ENCODE measurements around the gene BCAM. TPM values are rescaled to one million over a fixed set of nuclear protein-coding genes. Genes with fewer than 3 reads are reported as not detected.

BCAM gene
- total and polyA plus RNA-seq, 12 donors: 5.1 to 81.1 (median 44.7) TPM

DNA sequence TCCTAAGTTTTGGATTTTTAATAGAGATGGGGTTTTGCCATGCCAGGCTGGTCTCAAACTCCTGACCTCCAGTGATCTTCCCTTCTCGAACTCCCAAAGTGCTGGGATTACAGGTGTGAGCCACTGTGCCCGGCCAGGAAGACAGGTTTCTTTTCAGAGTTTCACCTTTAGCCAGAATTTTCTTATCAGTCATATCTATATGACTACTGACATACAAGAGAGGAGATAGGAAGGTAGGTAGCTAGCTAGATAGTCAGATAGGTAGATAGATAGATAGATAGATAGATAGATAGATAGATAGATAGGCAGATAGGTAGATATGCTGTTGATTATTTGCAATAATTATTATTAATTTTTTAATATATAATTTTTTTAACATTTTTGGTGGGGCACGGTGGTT, 23.6 kb upstream of the BCAM start:
- DNase-seq: no peak
- WGBS, 4 donors: 65 to 72% (median 68%) methylated on average over 3 of the region's 3 CpGs
- Histone ChIP-seq H3K36me3 (replicated peaks in 1 of 2) (no peaks in the 10 kb centered on the region), H3K27ac (no peak overlapping the region), H3K4me1 (replicated peaks in 1 of 2) (peaks cover 0 to 4% of the 10 kb centered on the region in 2 donors), H3K4me3 (no peak overlapping the region), H3K27me3 (no peaks in the 10 kb centered on the region), H3K9me3 (replicated peaks in 1 of 3) (no peaks in the 10 kb centered on the region)
- TF ChIP-seq, protein P1, sequence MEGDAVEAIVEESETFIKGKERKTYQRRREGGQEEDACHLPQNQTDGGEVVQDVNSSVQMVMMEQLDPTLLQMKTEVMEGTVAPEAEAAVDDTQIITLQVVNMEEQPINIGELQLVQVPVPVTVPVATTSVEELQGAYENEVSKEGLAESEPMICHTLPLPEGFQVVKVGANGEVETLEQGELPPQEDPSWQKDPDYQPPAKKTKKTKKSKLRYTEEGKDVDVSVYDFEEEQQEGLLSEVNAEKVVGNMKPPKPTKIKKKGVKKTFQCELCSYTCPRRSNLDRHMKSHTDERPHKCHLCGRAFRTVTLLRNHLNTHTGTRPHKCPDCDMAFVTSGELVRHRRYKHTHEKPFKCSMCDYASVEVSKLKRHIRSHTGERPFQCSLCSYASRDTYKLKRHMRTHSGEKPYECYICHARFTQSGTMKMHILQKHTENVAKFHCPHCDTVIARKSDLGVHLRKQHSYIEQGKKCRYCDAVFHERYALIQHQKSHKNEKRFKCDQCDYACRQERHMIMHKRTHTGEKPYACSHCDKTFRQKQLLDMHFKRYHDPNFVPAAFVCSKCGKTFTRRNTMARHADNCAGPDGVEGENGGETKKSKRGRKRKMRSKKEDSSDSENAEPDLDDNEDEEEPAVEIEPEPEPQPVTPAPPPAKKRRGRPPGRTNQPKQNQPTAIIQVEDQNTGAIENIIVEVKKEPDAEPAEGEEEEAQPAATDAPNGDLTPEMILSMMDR (IDR thresholded peaks at IDR 0.05): no peak
- no peak for TF ChIP-seq POLR2A (IDR thresholded peaks at IDR 0.05)
- intact Hi-C loops (cut with DNase I): no loop called here

DNA sequence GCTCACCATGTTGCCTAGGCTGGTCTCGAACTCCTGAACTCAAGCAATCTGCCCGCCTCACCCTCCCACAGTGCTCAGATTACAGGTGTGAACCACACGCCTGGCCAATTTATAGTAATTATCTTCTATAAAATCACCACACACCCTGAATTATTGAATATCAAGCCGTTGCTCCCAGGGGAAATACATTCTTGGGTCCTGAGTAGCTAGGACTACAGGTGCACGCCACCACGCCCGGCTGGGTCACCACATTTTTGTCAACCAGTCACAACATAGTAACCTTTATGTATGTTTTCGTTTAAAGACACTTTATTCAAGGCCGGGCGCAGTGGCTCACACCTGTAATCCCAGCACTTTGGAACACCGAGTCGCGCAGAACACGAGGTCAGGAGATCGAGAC, 22.9 kb upstream of the BCAM start:
- Histone ChIP-seq H3K27me3 (no peaks in the 10 kb centered on the region), H3K9me3 (replicated peaks in 1 of 3) (no peaks in the 10 kb centered on the region), H3K4me3 (no peak overlapping the region), H3K27ac (no peak overlapping the region), H3K36me3 (replicated peaks in 1 of 2) (no peaks in the 10 kb centered on the region), H3K4me1 (replicated peaks in 1 of 2) (peaks cover 0 to 4% of the 10 kb centered on the region in 2 donors)
- no peak for DNase-seq
- intact Hi-C loops (cut with DNase I): no loop called here
- TF ChIP-seq, protein P1 (IDR thresholded peaks at IDR 0.05): no peak
- TF ChIP-seq POLR2A (IDR thresholded peaks at IDR 0.05): no peak
- 89 to 91% (median 91%) methylated on average over 15 of the region's 15 CpGs for WGBS, 4 donors

DNA sequence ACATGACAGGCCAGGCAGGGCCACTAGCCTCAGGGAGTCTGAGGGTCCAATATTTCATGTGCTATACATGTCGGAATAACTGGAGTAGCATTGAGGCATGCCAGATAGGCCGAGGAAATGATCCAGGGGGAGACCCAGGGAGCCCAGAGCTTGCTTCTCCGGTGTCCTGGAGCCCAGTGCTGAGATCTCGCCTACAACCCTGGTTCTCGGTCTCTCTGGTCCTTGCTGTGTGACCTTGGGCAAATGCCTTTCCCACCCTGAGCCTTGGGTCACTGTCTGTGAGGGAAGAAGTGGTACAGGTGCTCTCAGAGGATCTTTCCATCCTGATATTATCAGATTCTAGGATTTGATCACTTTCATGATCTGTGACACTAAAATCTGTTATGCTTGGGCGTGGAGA, 19.9 kb upstream of the BCAM start:
- DNase-seq: no peak
- peaks cover 0 to 4% of the 10 kb centered on the region in 2 donors for H3K4me1 ChIP-seq (replicated peaks in 1 of 2)
- H3K36me3 ChIP-seq (replicated peaks in 1 of 2): no peaks in the 10 kb centered on the region
- 85 to 97% (median 90%) methylated on average over 4 to 6 of the region's 6 CpGs for WGBS, 4 donors
- no peaks in the 10 kb centered on the region for H3K9me3 ChIP-seq (replicated peaks in 1 of 3)
- H3K27ac ChIP-seq: no peak overlapping the region
- intact Hi-C loops (cut with DNase I): no loop called here
- no peak for TF ChIP-seq POLR2A (IDR thresholded peaks at IDR 0.05)
- TF ChIP-seq, protein P1 (IDR thresholded peaks at IDR 0.05): no peak
- no peak overlapping the region for H3K4me3 ChIP-seq
- no peaks in the 10 kb centered on the region for H3K27me3 ChIP-seq

DNA sequence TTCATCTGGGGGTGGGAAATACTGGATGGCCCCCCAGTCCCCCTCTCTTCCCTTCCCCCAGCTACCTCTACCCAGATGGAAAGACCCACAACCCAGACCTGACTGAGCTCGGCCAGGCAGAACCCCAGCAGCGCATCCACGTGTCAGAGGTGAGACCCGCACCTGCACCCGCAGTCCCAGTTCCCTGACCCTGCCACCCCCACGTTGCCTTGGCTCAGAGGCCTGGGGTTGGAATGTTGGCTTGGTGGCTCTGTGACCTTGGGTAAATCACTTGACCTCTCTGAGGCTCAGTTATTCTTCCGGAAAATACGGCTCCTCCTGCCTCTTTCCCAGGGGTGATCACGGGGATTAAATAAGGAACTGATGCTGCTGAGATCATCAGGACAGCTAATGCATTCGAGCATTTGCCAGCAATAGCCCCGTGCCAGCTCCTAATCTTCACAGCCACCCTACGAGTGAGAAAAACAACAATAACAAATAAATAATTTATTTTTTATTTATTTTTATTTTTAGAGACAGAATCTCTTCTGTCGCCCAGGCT, 18.9 kb upstream of the BCAM start:
- 54 to 71% (median 56%) methylated on average over 11 to 13 of the region's 13 CpGs for WGBS, 4 donors
- peak in 3 of 7 donors; percentile 43 to 52 (median 44) for DNase-seq
- intact Hi-C loops (cut with DNase I): no loop called here
- Histone ChIP-seq H3K9me3 (replicated peaks in 1 of 3) (no peaks in the 10 kb centered on the region), H3K4me3 (no peak overlapping the region), H3K27ac (no peak overlapping the region), H3K27me3 (no peaks in the 10 kb centered on the region), H3K36me3 (replicated peaks in 1 of 2) (no peaks in the 10 kb centered on the region), H3K4me1 (replicated peaks in 1 of 2) (no peaks in the 10 kb centered on the region)
- no peak for TF ChIP-seq POLR2A (IDR thresholded peaks at IDR 0.05)

DNA sequence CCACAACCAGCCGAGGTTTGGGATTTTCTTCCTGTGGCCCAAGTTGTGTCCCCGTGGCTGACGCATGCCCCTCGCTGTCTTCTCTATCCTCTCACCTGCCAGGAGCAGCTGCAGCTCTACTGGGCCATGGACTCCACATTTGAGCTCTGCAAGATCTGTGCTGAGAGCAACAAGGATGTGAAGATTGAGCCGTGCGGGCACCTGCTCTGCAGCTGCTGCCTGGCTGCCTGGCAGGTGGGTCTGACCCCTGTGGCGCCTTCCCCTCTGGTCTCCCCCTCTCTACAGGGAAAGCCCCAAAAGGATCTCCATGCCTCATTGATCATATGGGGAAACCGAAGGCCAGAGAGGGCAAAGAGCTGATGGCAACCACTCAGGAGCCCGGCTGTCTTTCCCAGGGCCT, 16.6 kb upstream of the BCAM start:
- H3K4me3 ChIP-seq: no peak overlapping the region
- no peaks in the 10 kb centered on the region for H3K36me3 ChIP-seq (replicated peaks in 1 of 2)
- H3K27ac ChIP-seq: no peak overlapping the region
- 85 to 92% (median 90%) methylated on average over 4 to 9 of the region's 9 CpGs for WGBS, 4 donors
- H3K4me1 ChIP-seq (replicated peaks in 1 of 2): no peaks in the 10 kb centered on the region
- no peak for DNase-seq
- H3K27me3 ChIP-seq: no peaks in the 10 kb centered on the region
- H3K9me3 ChIP-seq (replicated peaks in 1 of 3): no peaks in the 10 kb centered on the region
- intact Hi-C loops (cut with DNase I): no loop called here
- TF ChIP-seq, protein P1 (IDR thresholded peaks at IDR 0.05): no peak
- no peak for TF ChIP-seq POLR2A (IDR thresholded peaks at IDR 0.05)
